ENCODE measurements around the gene TMEM109. TPM values are rescaled to one million over a fixed set of nuclear protein-coding genes. Genes with fewer than 3 reads are reported as not detected.
A peak's percentile ranks its signal among the peaks of the same experiment; 100 is the strongest.

TMEM109 gene
- total RNA-seq, 1 experiment from 2014 or later: 165 TPM

GRCh38 chr11:60899046-60899936 lies 14.7 kb upstream of the TMEM109 start:
- H3K27me3 ChIP-seq (ENCODE audit: low read length): no peaks in the 10 kb centered on the region
- no TSS peak for BruUV-seq (replicated peaks)
- peaks cover 23% of the 10 kb centered on the region for H3K79me2 ChIP-seq (ENCODE audit: low read length)
- intact Hi-C loops (cut with micrococcal nuclease): loop anchor here (1.0 kb wide), 2 partner anchors 68 to 124 kb away; no protein-coding TSS in a partner anchor
- no peak overlapping the region for H3K4me3 ChIP-seq (ENCODE audit: low read length)
- H3K9me2 ChIP-seq (replicated peaks; ENCODE audit: low read length): no peaks in the 10 kb centered on the region
- ChIA-PET CTCF (interaction anchor here (0.5 to 1.6 kb wide), 11 partner anchors 11 to 283 kb away, joined by 3 to 29 read pairs (median 4); partner anchors contain the start of gene TMEM109), POLR2A (ENCODE audit: unreplicated experiment) (interaction anchor here (0.7 kb wide), 1 partner anchor 623 kb away, joined by 3 read pairs; no protein-coding TSS in a partner anchor)
- H3K4me2 ChIP-seq (ENCODE audit: low read length): no peak overlapping the region
- ATAC-seq: peak; percentile 96
- no peak overlapping the region for H3K27ac ChIP-seq (ENCODE audit: low read length)
- H4K20me1 ChIP-seq (ENCODE audit: low read length): peaks cover 27% of the 10 kb centered on the region
- no peak overlapping the region for H3K9ac ChIP-seq (ENCODE audit: low read length)
- H3K4me1 ChIP-seq (ENCODE audit: insufficient read depth, low read length): peaks cover 5% of the 10 kb centered on the region
- TF ChIP-seq, protein P1, sequence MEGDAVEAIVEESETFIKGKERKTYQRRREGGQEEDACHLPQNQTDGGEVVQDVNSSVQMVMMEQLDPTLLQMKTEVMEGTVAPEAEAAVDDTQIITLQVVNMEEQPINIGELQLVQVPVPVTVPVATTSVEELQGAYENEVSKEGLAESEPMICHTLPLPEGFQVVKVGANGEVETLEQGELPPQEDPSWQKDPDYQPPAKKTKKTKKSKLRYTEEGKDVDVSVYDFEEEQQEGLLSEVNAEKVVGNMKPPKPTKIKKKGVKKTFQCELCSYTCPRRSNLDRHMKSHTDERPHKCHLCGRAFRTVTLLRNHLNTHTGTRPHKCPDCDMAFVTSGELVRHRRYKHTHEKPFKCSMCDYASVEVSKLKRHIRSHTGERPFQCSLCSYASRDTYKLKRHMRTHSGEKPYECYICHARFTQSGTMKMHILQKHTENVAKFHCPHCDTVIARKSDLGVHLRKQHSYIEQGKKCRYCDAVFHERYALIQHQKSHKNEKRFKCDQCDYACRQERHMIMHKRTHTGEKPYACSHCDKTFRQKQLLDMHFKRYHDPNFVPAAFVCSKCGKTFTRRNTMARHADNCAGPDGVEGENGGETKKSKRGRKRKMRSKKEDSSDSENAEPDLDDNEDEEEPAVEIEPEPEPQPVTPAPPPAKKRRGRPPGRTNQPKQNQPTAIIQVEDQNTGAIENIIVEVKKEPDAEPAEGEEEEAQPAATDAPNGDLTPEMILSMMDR (conservative IDR thresholded peaks at IDR 0.05; ENCODE audit: low read depth, low read length): peak; percentile 97
- TF ChIP-seq EZH2phosphoT487 (IDR thresholded peaks at IDR 0.05; ENCODE audit: borderline replicate concordance, low read length): no peak
- no peaks in the 10 kb centered on the region for H3K9me3 ChIP-seq (ENCODE audit: low read length)
- peaks cover 8% of the 10 kb centered on the region for H3F3A ChIP-seq (ENCODE audit: low read length, unreplicated experiment)
- H2AFZ ChIP-seq (ENCODE audit: low read length): no peak overlapping the region
- DNase-seq: peak; percentile 89
- H3K36me3 ChIP-seq (ENCODE audit: low read depth, low read length): peaks cover 97% of the 10 kb centered on the region

DNA sequence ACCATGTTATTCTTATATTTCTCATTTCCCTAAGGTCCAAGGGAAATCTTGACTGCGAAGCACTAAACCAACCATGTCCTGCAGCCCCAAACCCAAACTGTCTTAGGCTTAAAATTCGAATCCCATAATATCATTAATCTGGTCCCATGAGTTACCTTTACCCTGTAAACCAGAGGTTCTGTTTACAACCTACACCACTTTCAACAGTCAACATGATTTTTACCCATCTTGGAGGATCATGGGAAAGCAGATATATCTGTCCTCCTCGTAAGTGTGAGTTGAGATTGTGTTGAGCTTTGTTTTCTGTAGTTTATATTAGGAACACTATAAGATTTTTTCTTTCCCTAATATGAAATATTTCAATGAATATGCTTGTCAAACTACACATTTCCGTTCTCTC lies 14.0 kb upstream of the TMEM109 start:
- H3K79me2 ChIP-seq (ENCODE audit: low read length): peaks cover 29% of the 10 kb centered on the region
- no peak overlapping the region for H3K27ac ChIP-seq (ENCODE audit: low read length)
- H3K27me3 ChIP-seq (ENCODE audit: low read length): no peaks in the 10 kb centered on the region
- ChIA-PET CTCF (interaction anchor here (0.5 to 1.6 kb wide), 11 partner anchors 12 to 282 kb away, joined by 3 to 29 read pairs (median 4); partner anchors contain the start of gene TMEM109), POLR2A (ENCODE audit: unreplicated experiment) (interaction anchor here (0.7 kb wide), 1 partner anchor 623 kb away, joined by 3 read pairs; no protein-coding TSS in a partner anchor)
- H3K9ac ChIP-seq (ENCODE audit: low read length): no peak overlapping the region
- H3F3A ChIP-seq (ENCODE audit: low read length, unreplicated experiment): peaks cover 8% of the 10 kb centered on the region
- H3K4me2 ChIP-seq (ENCODE audit: low read length): no peak overlapping the region
- no peak for DNase-seq
- H3K9me3 ChIP-seq (ENCODE audit: low read length): no peaks in the 10 kb centered on the region
- TF ChIP-seq EZH2 (IDR thresholded peaks at IDR 0.05; ENCODE audit: low read length, unreplicated experiment) (no peak), EZH2phosphoT487 (IDR thresholded peaks at IDR 0.05; ENCODE audit: borderline replicate concordance, low read length) (no peak)
- TF ChIP-seq, protein P1 (conservative IDR thresholded peaks at IDR 0.05; ENCODE audit: low read depth, low read length): no peak
- ATAC-seq: no peak
- intact Hi-C loops (cut with micrococcal nuclease): loop anchor here (1.0 kb wide), 2 partner anchors 69 to 125 kb away; no protein-coding TSS in a partner anchor
- H3K4me3 ChIP-seq (ENCODE audit: low read length): no peak overlapping the region
- peaks cover 34% of the 10 kb centered on the region for H4K20me1 ChIP-seq (ENCODE audit: low read length)
- H3K36me3 ChIP-seq (ENCODE audit: low read depth, low read length): peaks cover 91% of the 10 kb centered on the region
- no TSS peak for BruUV-seq (replicated peaks)
- no peaks in the 10 kb centered on the region for H3K9me2 ChIP-seq (replicated peaks; ENCODE audit: low read length)
- peaks cover 12% of the 10 kb centered on the region for H3K4me1 ChIP-seq (ENCODE audit: insufficient read depth, low read length)
- no peak overlapping the region for H2AFZ ChIP-seq (ENCODE audit: low read length)
